ENCODE measurements around the gene MRTFA.
"Not testable (repeated sequence)": the region's sequence is repeated elsewhere in the genome, so short reads cannot be mapped to it uniquely, and the experiment has no call there.

MRTFA gene

GRCh38 chr22:40510631-40511364 lies 125.7 kb downstream of the MRTFA start:
- no peak for DNase-seq (ENCODE audit: extremely low spot score)
- TF ChIP-seq TARDBP (IDR thresholded peaks at IDR 0.05) (no peak), NFRKB (IDR thresholded peaks at IDR 0.05) (no peak), ZNF384 (IDR thresholded peaks at IDR 0.05) (no peak), ARNT (IDR thresholded peaks at IDR 0.05) (no peak), FOXK2 (IDR thresholded peaks at IDR 0.05) (no peak), PKNOX1 (IDR thresholded peaks at IDR 0.05) (no peak), FOXM1 (IDR thresholded peaks at IDR 0.05; ENCODE audit: borderline replicate concordance) (no peak), HDGF (IDR thresholded peaks at IDR 0.05; ENCODE audit: borderline replicate concordance) (no peak), SUZ12 (IDR thresholded peaks at IDR 0.05) (no peak)
- ChIA-PET CTCF (interaction anchor here (1.1 kb wide), 1 partner anchor 14 kb away, joined by 4 read pairs; no protein-coding TSS in a partner anchor), POLR2A (interaction anchor here (0.8 kb wide), 1 partner anchor 126 kb away, joined by 4 read pairs; the partner anchor contains the start of gene MRTFA)

- peak; percentile 91 for TF ChIP-seq ZNF384 (IDR thresholded peaks at IDR 0.05)
- TF ChIP-seq SP1 (IDR thresholded peaks at IDR 0.05) = no peak
- TF ChIP-seq NFRKB (IDR thresholded peaks at IDR 0.05) = no peak
- no peak for TF ChIP-seq TARDBP (IDR thresholded peaks at IDR 0.05)
- no peak for TF ChIP-seq ARNT (IDR thresholded peaks at IDR 0.05)
- no peak for TF ChIP-seq BHLHE40 (IDR thresholded peaks at IDR 0.05; ENCODE audit: borderline replicate concordance)
- no peak for TF ChIP-seq L3MBTL2 (conservative IDR thresholded peaks at IDR 0.05)
- DNase-seq (ENCODE audit: extremely low spot score) = no peak
- POLR2A ChIA-PET = interaction anchor here (0.8 to 2.3 kb wide), 3 partner anchors 127 to 442 kb away, joined by 3 to 9 read pairs (median 4); partner anchors contain the start of genes MRTFA and RBX1
- CTCF ChIA-PET = interaction anchor here (0.5 to 1.5 kb wide), 3 partner anchors 18 to 122 kb away, joined by 3 to 5 read pairs (median 3); no protein-coding TSS in a partner anchor
Measured at GRCh38 chr22:40509401-40510134, 127.0 kb downstream of the MRTFA start.

DNA sequence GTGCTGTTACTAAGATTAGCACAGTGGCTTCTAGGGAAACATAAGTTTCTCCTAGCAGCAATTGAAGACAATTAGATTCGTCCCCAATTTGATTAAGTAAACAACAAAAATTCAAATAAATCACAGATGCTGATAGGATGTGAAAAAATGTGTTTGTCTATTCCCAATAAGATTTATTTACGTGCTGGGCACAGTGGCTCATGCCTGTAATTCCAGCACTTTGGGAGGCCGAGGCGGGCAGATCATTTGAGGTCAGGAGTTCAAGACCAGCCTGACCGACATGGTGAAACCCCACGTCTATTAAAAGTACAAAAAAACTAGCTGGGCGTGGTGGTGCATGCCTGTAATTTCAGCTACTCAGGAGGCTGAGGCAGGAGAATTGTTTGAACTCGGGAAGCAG lies 128.5 kb downstream of the MRTFA start:
- TF ChIP-seq PKNOX1 (IDR thresholded peaks at IDR 0.05) = 0 out of 2 replicates have a peak, but pooled peaks have one; percentile 22
- not testable (repeated sequence) for DNase-seq (ENCODE audit: extremely low spot score)
- ChIA-PET POLR2A (interaction anchor here (2.3 kb wide), 1 partner anchor 143 kb away, joined by 9 read pairs; no protein-coding TSS in a partner anchor), CTCF (interaction anchor here (1.1 kb wide), 1 partner anchor 20 kb away, joined by 4 read pairs; no protein-coding TSS in a partner anchor)

GRCh38 chr22:40507491-40507890 lies 129.0 kb downstream of the MRTFA start:
- CTCF ChIA-PET = interaction anchor here (1.1 kb wide), 1 partner anchor 19 kb away, joined by 4 read pairs; no protein-coding TSS in a partner anchor
- TF ChIP-seq SP1 (IDR thresholded peaks at IDR 0.05) (no peak), CTBP1 (IDR thresholded peaks at IDR 0.05; ENCODE audit: borderline replicate concordance) (no peak), FOXK2 (IDR thresholded peaks at IDR 0.05) (no peak), SUZ12 (IDR thresholded peaks at IDR 0.05) (no peak), BHLHE40 (IDR thresholded peaks at IDR 0.05; ENCODE audit: borderline replicate concordance) (no peak), PKNOX1 (IDR thresholded peaks at IDR 0.05) (no peak), HDGF (IDR thresholded peaks at IDR 0.05; ENCODE audit: borderline replicate concordance) (no peak), NFRKB (IDR thresholded peaks at IDR 0.05) (no peak), FOXA1 (IDR thresholded peaks at IDR 0.05) (no peak), L3MBTL2 (conservative IDR thresholded peaks at IDR 0.05) (no peak), ZNF384 (IDR thresholded peaks at IDR 0.05) (no peak), FOXM1 (IDR thresholded peaks at IDR 0.05; ENCODE audit: borderline replicate concordance) (no peak), ARNT (IDR thresholded peaks at IDR 0.05) (no peak), TARDBP (IDR thresholded peaks at IDR 0.05) (no peak)
- POLR2A ChIA-PET = no interaction called here
- no peak for DNase-seq (ENCODE audit: extremely low spot score)

DNA sequence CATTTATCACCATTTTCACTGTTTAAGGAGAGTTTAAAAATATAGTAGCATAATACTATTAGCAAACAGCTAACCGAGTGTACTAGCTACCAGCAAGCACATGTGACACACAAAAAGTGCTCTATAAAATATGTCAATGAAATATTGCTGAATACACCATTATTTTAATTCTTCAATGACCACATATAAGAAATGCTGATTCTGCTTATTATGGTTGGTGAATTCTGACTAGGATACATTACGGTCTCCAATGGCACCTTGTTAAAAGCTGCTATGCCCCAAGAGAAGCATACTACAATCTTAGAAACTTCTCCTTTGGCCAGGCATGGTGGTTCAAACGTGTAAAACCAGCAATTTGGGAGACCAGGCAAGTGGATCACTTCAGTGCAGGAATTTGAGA lies 129.8 kb downstream of the MRTFA start:
- TF ChIP-seq FOXK2 (IDR thresholded peaks at IDR 0.05) = no peak
- no peak for DNase-seq (ENCODE audit: extremely low spot score)
- ChIA-PET POLR2A (interaction anchor here (0.6 to 1.0 kb wide), 2 partner anchors 128 to 130 kb away, joined by 3 read pairs; partner anchors contain the start of gene MRTFA), CTCF (no interaction called here)

GRCh38 chr22:40504285-40505249 lies 132.0 kb downstream of the MRTFA start:
- TF ChIP-seq NFRKB (IDR thresholded peaks at IDR 0.05) (no peak), L3MBTL2 (conservative IDR thresholded peaks at IDR 0.05) (no peak), FOXA1 (IDR thresholded peaks at IDR 0.05) (no peak), ARNT (IDR thresholded peaks at IDR 0.05) (no peak), PKNOX1 (IDR thresholded peaks at IDR 0.05) (no peak), HDGF (IDR thresholded peaks at IDR 0.05; ENCODE audit: borderline replicate concordance) (no peak), BHLHE40 (IDR thresholded peaks at IDR 0.05; ENCODE audit: borderline replicate concordance) (no peak), TARDBP (IDR thresholded peaks at IDR 0.05) (no peak)
- CTCF ChIA-PET = no interaction called here
- POLR2A ChIA-PET = interaction anchor here (1.0 kb wide), 1 partner anchor 132 kb away, joined by 4 read pairs; the partner anchor contains the start of gene MRTFA
- no peak for DNase-seq (ENCODE audit: extremely low spot score)
